K562 (cell line): ENCODE measurements around the gene RHOV. TPM values are rescaled to one million over a fixed set of nuclear protein-coding genes. Genes with fewer than 3 reads are reported as not detected.

Experiments
- ATF3 ChIP-seq, 2 experiments: fragments of 450-650 bp in 1 of 2; sonication (generic) in 1 of 2; formaldehyde crosslinking in 1 of 2; IDR thresholded peaks in 1 of 2; conservative IDR thresholded peaks in 1 of 2; 2 replicates each; pipeline versions ENCODE4 v1.6.1 to v1.8.1; 2016 to 2023; ENCODE audit warnings: mild to moderate bottlenecking in 2 of 2, moderate library complexity in 2 of 2, inconsistent platforms in 1 of 2, missing genetic modification reagents in 1 of 2
- DEAF1 ChIP-seq: fragments of 450-650 bp; formaldehyde crosslinking; IDR thresholded peaks from 2 replicates; pipeline ENCODE4 v1.4.0; 2020; ENCODE audit warnings: mild to moderate bottlenecking, moderate library complexity
- DMBX1 ChIP-seq: fragments of 250-450 bp; sonication (Bioruptor Pico); IDR thresholded peaks from 2 replicates; pipeline ENCODE4 v1.8.0; 2022; ENCODE audit warnings: inconsistent platforms, mild to moderate bottlenecking, moderate library complexity, borderline replicate concordance
- TFAP4 ChIP-seq: sonication (generic); formaldehyde crosslinking; IDR thresholded peaks from 2 replicates; pipeline ENCODE4 v1.8.0; 2022; ENCODE audit warnings: missing genetic modification reagents, mild to moderate bottlenecking, moderate library complexity, borderline replicate concordance
- polyA plus RNA-seq, 8 experiments: library from polyadenylated mRNA; depleted of rRNA in 4 of 8; stranded (reverse) in 5 of 8; unstranded in 3 of 8; fragments of >200 nt; fragmentation: Nextera tagmentation in 2 of 8; fragmentation: Illumina TruSeq in 1 of 8; extraction: Ambion mirVana in 2 of 8; extraction: Trizol in 1 of 8; gene quantifications; 2 replicates each; pipeline versions ENCODE4 v1.2.1 to v1.2.3, GENCODE V29; 2011 to 2014; ENCODE audit warnings: inconsistent platforms in 1 of 8, missing spikeins in 1 of 8
- total RNA-seq, 7 experiments: library from RNA; depleted of rRNA in 6 of 7; stranded (reverse); fragments of >200 nt in 6 of 7; fragmentation: Illumina TruSeq in 2 of 7; extraction: Trizol in 2 of 7; gene quantifications; 2 replicates each; pipeline versions ENCODE4 v1.2.1 to v1.2.3, GENCODE V29; 2011 to 2021; ENCODE audit warnings: low replicate concordance in 1 of 7

Gene RHOV
- total and polyA plus RNA-seq, 9 of the 15 experiments (the other 6 are each of a cell fraction or from before 2014, with no cell fraction given) = 0.08 to 2.0 (median 1.1) TPM

GRCh38 chr15:40857601-40858341 is 16.3 kb downstream of the RHOV start (continued):
- TF ChIP-seq DEAF1 = peak; percentile 73
- TF ChIP-seq ATF3 (IDR thresholded peaks at IDR 0.05) = no peak
- TF ChIP-seq ATF3 (CRISPR knock-in tag; conservative IDR thresholded peaks at IDR 0.05) = 0 out of 2 replicates have a peak, but pooled peaks have one; percentile 49
- 0 out of 2 replicates have a peak, but pooled peaks have one; percentile 37 for TF ChIP-seq DMBX1
- peak; percentile 60; the same call in 1 of the 2 replicates for TF ChIP-seq TFAP4 (CRISPR knock-in tag)
